A204.1 (cell line): ENCODE data around the gene GRAMD4.

Source experiments
- FAIRE-seq: peaks from 2 replicates; lab custom pipeline; 2012; peaks lifted over from hg19 to GRCh38; lab: Jason Lieb, UNC

Gene GRAMD4

DNA sequence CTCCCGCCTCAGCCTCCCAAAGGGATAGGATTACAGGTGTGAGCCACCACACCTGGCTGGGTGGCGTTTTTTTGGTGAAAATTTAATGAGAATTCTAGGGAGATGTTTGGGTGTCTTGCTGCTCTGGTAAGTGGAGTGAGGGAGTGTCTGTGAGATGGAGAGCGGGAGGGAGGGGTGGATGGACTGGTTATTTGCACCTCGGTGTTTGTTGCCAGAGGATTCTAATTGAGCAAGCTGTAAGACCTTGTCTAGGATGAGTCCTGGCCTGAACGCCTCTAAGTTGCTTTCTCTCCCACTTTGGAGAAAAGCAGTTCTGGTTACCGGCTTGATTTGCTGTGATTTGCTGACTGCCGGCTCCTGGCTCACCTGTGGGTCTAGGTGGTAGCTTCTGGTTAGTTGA is 22.0 kb upstream of the GRAMD4 start:
- FAIRE-seq = no peak

DNA sequence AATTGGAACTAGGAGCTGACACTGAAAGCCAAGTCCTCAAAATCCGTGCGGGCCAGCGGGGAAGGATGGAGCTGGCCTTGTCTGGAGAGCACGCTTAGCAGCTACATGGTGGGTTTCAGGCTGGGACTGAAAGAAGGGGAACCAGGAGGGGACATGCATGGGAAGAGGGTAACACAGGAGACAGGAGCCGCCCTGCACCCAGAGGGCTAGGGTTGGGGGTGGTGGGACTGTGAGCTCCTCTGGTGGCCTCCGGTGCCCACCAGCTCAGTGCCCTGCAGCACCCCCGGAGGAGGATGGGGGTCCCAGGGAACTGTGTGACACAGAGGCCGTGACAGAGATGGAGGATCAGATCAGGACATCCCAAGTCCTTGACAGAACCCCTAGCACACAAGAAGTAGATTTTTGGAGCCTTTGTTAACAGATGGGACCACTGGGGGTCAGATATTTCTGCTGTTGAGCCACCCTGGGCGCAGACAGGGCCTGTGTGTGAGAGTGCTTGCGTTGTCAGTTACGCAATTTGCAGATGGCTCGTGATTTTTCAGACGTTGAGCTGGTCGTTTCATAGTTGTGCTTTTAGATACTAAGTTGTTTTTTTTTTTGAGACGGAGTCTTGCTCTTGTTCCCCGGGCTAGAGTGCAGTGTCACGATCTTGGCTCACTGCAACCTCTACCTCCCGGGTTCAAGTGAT is 21.3 kb upstream of the GRAMD4 start:
- FAIRE-seq = no peak

DNA sequence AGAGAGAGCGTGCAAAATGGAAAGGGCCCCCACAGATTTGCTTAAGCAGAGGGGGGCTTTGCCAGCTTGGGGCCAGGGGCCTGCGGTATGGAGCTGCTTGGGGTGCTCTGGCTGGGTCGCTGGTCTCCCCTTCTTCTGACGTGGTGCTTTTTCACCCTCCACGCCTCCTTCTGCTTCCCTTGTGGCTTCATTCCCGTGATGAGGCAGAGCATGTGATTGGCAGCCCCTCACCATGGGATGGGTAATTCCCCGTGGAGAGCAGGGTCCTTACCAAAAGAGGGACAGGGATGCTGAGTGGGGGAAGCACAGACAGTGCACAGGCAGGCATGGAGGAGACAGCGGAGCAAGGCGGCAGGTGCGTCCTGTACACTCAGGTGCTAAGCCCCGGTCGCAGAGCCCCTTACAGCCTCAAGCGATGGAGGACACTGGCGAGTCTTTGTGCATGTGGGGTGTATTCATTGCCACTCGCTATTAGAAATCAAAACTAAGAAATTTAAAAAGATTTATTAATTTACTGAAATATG is 19.9 kb upstream of the GRAMD4 start:
- no peak for FAIRE-seq

DNA sequence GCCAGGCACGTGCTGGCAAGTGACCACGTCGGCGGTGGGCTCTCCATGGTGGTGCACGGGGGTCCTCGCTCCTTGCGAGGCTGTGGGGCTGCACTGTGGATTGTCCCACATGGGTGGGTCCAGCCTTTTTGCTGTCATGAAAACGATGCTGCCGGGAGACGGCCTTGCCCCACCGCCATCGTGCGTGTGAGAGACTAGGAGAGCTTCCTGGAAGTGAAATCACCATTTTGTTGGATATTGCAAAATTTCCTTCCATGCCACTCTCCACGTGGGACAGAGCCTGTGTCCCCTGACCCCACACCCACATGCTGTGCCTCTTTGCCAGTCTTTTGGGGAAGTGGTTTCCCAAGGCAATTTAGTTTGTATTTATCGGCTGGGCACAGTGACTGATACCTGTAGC is 18.2 kb upstream of the GRAMD4 start:
- FAIRE-seq = no peak

DNA sequence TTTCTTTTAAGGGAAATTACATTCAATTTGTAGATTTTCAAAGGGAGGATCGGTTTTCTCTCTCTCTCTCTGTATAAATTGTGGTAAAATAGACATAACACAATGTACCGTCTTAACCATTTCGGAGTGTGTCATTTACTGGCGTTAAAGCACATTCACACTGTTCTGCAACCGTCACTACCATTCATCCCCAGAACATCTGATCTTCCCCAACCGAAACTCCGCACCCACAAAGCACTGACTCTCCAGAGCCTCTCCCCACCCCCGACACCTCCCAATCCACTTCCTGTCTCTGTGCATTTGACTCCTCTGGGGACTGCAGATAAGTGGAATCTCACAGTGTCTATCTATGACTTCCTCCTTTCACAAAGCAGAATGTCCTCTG is 15.9 kb upstream of the GRAMD4 start:
- no peak for FAIRE-seq

DNA sequence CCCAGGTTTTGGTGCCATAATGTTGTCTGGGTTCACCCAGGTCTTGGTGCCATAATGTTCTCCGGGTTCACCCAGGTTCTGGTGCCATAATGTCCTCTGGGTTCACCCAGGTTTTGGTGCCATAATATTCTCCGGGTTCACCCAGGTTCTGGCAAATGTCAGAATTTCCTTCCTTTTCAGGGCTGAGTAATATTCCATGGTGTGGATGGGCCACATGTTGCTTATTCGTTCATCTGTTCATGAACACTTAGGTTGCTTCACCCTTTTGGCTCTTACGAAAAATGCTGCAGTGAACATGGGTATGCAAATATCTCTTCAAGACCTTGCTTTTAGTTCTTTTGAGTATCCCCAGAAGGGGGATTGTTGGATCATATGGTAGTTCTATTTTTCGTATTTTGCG is 15.1 kb upstream of the GRAMD4 start:
- FAIRE-seq = no peak

DNA sequence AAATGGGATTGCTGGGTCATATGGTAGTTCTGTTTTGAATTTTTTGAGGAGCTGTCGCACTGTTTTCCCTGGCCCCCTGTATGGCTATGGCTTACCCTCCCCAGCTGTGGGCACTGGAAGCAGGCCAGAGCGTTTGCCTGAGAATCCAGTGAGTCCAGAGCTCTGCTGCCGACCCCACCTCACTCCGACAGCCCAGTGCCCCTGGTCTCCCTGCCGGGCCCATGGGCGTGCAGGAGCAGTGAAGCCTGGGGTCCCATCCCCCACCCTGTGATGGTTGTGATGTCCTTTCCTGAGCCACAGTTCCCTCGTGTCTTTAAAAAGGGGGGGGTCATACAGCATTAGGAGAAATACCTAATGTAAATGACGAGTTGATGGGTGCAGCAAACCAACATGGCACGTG is 13.3 kb upstream of the GRAMD4 start:
- FAIRE-seq = no peak

DNA sequence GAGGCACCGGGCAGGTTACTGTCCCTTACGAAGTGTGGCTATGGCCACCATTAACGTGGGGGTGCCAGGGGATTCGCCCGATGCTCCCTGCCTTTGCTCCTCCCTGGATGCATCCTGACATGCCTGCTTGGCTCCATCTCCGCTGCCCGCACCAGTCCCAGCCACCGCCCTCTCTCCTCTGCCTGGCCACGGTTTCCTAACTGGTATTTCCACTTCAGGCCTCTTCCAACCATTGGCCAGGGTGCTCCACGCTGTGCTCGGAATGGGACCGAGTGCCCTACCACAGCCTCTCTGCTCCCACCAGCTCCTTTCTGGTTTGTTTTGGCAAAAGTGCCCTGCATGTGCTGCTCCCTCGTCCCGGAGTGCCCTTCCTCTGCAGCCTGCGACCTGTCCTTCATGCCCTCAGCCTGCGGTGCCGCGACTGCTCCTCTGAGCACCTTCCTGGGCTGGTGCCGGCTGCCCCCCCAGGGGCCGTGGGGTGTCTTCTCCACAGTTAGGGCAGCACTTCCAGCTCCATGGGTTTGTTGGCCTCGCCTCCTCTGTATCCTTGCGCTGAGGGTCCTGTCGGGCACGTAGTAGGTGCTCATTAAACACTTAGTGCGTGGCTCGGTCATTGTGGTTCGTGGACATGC is 12.6 kb upstream of the GRAMD4 start:
- no peak for FAIRE-seq

DNA sequence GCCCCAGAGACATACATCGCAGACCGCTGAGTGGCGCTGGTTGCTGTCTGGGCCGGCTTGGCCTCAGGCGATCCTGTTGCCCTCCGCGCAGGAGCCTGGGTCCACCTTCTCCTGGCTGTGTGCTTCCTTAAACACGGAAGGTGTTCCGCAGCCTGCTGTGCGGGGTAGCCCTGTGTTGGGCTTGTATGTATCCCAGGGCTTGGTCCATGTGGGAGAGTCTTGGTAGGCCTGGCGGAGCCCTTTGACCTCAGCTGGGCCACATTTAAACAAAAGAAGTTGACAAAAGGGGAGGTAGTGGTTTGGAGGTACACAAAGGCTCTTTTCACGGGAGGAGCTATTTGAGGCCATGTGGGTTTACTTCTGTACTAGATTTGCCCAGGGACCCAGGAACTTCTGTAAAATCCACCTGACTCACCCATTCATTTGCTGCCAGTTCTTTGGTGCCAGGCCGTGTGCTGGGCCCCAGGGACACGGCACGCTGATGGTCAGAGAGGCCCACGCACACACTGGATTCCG is 11.0 kb upstream of the GRAMD4 start:
- FAIRE-seq = no peak

DNA sequence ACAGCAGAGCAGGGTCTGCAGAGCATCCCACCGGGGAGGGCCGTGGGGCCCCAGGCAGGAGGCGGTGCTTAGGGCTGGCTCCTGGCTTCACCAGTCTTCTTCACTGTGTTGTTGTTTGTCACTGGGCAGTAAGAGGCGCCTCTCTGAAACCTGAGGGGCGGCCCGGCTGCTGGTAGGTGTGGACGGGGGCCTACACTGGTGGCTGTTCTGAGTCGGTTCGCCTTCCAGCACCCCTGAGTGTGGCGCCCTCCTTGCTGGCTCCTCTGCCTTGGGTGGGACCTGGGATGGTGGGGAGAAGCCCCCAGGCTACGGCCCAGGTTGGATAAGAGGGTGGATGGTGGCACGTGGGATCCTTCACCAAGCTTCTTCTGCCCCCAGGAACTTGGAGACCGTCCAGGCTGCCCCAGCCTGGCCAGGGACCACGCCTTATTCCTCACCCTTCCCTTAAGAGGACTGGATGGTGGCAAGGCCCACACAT is 10.4 kb upstream of the GRAMD4 start:
- no peak for FAIRE-seq

DNA sequence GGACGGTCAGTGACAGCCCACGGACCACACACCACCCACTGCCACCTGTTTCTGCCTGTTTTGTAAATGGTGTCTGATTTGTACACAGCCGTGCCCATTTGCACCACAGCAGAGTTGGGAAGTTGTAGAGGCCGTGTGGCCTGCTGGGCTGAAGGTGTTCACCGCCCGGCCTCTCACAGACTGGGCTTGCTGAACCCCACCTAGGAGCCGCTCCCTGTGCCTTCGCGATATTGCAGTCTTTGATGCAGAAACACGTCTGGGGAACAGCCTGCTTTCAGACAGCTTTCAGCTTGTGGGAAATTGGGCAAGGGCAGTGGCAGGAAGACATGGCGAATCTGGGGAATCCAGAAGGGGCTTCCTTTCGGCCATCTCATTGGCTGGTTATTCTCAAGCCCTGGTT is 9.8 kb upstream of the GRAMD4 start:
- no peak for FAIRE-seq

DNA sequence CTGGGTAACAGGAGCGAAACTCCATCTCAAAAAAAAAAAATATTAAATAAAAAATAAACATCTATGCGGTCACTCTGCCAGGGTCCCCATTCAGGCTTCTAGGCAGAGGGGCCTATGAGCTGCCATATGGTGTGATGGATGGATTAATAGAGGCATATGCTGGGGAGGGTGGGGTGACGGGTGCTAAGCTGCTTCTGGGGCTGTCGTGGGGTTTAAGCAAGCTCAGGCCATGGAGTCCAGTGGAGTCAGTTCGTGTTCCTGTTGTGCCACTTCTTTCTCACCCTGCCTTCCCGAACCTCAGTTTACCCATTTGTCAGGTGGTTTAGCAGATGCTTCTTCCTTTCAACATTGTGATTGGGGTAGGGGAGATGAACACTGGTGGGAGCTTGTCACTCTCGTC is 9.0 kb upstream of the GRAMD4 start:
- no peak for FAIRE-seq

DNA sequence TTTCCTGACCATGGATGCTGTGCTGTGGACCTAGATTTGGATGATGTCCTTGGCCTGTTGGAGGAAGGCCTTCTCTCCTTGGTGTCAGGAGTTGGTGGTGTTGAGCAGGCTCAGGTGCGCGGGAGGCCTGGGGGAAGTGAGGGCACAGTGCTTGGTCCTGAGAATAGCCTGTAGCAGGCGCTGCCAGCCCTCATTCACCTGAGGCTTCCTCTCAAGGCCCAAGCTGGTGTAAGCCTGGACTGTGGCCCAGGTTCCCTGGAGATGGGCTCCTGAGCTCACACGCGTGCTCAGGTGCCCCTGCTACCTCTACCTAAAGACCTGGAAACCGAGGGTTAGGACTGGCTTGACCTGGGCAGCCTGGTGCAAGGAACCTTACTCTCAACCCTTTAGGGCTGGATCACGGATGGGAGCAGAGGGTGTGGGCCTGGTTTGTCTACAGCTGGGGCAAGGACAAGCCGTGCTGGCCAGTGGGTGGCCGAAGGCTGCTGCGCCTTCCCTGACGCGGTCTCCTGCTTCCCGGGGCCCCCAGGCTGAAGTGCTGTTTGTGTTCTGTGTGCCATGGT is 7.8 kb upstream of the GRAMD4 start:
- FAIRE-seq = no peak

DNA sequence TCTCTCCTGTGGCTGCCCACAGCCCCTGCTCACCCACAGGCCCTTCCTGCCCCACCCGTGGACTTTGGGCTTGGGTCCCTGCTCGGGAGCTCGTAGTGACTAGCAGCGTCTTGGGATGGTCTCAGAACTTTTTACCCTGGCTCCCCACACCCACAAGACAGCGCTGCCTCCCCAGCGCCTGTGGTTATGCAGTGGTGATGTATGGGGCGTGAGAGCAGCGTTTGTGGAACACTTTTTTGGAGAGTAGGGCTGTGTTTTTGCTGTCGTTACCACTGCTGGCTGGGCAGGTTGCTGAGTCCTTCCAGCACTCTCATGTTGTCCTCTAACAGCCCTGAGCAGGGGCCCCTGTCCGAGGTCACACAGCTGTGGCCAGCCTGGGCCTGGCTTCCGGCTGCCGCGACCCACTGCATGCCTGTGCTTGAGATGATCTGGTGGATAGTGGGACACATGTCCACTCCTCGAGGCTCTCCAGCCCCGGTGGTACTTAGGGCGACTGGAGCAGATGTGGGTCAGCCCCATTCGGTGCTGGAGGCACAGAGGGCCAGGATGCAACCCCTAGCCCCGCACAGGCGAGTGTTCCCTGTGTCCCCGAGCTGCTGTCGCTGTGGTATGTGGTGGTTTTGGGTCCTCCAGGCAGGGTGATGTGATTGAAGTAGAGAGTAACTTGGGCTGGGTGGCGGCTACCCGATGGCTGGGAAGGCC is 7.1 kb upstream of the GRAMD4 start:
- FAIRE-seq = no peak

DNA sequence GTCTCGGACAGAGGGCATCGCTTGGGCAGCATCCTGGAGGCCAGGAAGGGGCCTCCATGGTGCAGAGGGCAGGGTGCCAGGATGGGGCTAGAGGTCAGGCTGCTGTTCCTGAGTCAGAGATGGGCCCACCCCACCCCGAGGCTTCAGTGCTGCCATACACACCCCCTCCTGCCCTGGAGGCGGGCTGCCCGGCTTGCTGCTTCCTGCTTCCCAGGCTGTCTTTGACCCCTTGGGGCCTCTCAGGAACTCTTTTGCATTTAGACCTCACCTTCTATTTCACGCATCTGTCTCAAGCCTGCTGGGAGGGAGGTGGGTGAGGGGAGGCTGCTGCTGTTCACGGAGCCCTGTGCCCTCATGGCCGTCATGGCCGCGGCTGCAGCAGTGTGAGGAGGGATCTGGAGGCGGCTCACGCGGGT is 6.6 kb upstream of the GRAMD4 start:
- no peak for FAIRE-seq

DNA sequence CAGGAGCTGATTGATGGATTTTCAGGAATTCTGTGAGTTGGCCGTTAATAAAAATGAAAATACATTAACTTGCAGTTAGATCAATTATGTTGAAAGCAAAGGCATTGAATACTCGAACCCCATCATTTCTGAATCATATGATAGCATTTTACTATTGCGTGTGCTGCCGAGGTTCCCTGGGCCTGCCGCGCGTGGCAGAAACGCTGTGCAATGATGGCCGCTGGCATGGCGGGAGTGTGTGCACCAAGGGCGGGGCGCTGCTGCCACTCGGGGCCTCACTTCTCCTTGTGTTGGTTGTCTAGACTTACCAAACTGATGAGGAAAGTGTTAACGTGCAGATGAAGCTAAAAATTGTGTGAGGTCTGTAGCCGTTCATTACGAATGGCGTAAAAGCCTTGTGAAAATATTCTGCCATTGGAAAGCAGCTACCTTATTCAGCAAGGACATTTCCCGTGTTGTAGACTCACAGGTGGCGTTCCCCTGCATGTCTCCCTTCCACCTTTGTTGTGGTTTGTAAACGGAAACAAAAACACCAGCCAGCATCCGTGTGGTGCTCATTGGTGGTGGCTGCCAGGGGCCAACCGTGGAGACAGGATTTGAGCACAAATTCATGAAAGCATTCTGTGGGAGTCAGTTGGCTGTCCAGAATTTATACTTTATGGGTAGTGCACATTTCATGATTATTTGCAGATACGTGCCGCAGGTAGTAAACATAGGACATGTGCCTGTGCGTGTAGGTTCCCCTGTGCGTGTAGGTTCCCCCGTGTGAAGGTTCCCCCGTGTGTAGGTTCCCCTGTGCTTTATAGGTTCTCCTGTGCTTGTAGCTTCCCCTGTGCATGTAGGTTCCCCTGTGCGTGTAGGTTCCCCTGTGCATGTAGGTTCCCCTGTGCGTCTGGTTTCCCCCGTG is 5.9 kb upstream of the GRAMD4 start:
- no peak for FAIRE-seq

DNA sequence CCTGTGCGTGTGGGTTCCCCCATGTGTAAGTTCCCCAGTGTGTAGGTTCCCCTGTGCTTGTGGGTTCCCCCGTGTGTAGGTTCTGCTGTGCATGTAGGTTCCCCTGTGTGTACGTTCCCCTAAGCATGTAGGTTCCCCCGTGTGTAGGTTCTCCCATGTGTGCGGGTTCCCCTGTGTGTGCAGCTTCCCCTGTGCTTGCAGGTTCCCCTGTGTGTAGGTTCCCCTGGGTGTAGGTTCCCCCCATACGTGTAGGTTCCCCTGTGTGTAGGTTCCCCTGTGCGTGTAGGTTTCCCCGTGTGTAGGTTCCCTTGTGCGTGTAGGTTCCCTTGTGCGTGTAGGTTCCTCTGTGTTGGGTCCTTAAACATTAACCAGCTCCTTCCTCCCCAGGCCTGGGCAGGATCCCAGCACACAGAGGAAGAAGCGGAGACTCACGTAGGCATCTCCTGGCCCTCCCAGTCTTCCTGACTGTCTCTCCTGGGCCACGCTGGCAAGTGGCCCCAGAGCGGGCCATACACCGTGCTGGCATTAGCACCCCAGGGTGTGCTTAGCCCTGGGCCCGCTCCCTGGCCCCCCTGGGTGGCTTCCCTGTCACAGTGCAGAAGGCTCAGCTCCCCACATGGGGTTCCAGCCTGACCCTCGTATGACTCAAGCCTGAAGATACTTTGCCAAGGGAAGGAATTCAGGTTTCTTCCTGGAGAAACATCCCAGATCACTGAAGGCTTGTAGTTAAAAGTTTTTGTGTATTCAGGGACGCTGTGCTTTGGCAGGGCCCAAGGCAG is 2.8 kb upstream of the GRAMD4 start:
- no peak for FAIRE-seq

DNA sequence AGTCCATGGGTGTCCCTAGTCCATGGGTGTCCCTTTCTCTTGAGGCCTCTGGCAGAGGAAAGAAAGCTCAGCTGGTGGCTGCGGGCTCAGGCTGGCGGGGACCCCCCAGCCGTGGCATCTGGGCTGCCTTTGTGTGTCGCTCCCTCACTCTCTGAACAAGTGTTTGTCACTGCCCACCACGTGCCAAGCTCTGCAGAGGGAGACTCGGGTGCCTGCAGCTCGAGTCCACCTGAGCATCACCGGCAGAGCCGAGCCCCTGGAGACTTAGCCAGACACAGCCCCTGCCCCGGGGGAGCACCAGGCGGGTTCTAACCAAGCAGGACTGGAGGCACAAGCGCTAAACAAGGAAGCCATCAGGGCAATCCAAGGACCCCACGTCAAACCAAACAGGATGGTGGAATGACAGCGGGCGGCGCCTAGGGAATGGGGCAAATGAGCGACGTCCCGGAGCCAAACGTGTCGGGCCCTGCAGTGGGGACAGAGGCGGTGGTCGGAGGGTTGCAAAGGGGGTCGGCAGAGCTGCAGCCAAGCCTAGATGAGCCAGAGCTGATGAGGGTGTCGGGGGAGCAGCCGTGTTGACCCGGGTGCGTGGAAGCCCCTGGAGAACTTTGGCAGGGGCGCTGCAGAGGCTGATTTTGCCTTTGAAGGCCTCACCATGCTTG is 2.1 kb upstream of the GRAMD4 start:
- no peak for FAIRE-seq

DNA sequence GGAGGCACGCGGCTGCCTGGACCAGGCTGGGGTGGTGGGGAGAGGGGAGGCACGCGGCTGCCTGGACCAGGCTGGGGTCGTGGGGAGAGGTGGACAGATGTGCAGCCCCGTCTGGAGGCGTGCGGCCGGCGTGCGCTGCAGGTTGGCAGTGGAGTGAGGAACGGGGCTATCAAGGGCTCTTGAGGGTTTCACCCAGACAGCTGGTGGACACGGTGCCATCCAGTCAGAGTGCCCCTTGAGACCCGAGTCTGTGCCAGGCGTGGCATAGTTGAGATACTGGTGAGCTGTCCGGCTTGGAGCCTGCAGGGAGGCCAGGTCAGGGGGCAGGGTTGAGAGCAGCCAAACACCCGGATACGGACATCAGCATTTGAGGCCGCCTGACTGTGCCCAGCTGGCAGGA is 1.5 kb upstream of the GRAMD4 start:
- no peak for FAIRE-seq

DNA sequence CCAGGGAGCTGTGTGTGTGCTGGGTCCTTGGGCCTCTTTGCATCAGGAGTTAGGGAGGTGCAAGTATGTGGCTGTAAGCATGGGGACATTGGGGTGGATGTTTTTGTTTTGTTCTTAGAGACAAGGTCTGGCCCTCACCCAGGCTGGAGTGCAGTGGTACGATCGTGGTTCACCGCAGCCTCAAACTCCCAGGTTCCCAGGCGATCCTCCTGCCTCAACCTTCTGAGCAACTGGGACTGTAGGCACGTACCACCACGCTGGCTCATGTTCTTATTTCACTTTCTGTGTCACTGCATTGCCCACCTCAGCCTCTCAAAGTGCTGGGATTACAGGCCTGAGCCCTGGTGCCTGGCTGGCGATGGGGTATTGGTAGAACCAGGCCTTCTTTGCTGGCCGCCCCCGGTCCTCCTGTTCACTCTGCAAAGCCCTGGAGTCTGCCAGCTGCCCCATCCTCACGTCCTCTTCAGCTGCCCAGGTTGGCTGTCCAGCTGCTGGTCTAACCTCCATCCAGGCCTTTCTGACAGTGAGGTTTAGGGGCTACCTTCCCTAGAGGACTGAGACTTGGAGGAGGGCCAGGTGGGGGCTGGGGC is 851 bp upstream of the GRAMD4 start:
- FAIRE-seq = no peak
